ENCODE data around the gene DENND10.
A peak's percentile ranks its signal among the peaks of the same experiment; 100 is the strongest.
"Not testable (repeated sequence)": the region's sequence is repeated elsewhere in the genome, so short reads cannot be mapped to it uniquely, and the experiment has no call there.

Gene DENND10, protein sequence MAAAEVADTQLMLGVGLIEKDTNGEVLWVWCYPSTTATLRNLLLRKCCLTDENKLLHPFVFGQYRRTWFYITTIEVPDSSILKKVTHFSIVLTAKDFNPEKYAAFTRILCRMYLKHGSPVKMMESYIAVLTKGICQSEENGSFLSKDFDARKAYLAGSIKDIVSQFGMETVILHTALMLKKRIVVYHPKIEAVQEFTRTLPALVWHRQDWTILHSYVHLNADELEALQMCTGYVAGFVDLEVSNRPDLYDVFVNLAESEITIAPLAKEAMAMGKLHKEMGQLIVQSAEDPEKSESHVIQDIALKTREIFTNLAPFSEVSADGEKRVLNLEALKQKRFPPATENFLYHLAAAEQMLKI

DNA sequence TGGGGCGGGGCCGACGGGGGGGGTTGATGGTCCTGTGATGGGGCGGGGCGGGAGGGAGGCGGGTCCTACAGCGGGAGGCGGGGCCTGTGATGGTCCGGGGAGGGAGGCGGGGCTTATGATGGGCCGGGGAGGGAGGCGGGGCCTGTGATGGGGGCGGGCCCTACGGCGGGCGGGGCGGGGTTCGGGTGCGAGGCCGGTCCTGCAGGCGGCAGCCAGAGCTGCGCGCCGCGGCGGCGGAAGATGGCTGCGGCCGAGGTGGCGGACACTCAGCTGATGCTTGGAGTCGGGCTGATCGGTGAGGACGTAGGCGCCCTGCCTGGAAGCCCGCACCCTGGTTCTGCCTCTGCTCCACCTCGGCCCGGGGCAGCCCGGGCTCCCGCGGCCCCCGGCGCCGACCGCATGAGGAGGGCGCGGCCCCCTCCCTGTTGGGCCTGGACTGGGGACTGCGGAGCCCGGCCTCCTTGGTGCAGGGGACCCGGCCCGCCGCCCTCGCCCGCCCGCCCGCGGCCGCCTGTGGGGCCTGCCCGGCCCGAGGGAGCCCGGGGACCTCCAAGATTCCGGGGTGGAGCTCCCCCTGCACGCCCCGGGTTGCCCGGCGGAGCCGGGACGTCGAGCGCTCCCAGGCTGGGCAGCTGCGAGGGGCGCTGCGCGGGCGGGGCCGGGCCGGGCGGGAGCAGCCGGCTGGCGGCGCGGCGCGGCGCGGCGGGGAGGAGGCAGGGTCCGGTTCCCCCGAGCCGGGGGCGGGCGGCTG is at the start of gene DENND10:
Gene DENND10 (plus strand): TSS at position 211 of the 751 bp plus-strand sequence. CDS start 30 bp downstream, at position 241.
- peak; percentile 75 for DNase-seq

DNA sequence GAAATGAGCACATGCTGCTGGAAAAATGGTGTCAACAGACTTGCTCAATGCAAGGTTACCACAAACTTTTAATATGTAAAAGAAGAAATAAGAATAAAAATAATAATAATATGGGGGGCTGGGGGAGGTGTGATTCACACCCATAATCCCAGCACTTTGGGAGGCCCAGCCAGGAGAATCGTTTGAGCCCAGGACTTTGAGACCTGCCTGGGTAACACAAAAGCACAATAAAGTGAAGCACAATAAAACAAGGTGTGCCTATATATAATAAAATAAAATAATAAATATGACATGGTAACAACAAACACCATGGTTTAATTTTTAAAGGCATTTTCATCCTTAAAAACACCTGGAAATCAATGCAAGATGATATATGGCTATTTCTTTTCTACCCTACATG is 48.4 kb upstream of the DENND10 start:
- no peak for DNase-seq

DNA sequence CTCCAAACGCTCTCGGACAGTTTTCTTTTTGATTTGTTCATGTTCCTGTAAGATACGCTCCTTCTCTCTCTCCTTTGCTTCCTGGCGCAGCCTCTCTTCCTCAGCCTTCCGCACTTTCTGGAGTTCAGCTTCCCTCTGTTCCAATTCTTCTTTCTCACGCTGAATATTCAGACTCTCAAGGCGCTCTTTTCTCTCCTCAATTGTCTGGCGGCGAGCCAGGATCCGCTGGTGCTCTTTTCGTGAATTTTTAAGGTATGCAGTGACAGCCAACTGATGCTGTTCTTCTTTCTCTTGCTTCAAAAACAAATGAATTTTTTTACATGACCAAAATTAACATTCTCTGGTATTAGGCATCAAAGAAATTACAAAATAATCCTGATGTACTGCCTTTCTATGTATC is 45.9 kb upstream of the DENND10 start:
- no peak for DNase-seq

DNA sequence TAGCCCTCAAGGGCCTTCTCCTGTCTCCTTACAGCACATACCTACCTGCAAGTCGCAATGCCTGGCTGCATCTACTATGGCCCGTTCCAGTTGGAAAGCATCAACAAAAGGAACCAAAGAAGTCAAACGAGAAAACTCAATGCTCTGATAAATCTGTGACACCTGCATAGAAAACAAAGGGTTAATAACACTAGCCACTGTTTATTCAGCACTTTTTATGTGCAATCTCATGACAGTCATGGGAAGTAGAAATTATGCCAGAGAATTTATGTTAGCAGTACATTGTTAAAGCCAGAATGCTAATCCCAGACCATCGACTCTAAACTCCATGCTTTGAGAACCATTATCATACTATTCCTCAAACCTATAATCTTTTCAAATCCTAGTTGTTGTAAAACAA is 44.4 kb upstream of the DENND10 start:
- DNase-seq: no peak

DNA sequence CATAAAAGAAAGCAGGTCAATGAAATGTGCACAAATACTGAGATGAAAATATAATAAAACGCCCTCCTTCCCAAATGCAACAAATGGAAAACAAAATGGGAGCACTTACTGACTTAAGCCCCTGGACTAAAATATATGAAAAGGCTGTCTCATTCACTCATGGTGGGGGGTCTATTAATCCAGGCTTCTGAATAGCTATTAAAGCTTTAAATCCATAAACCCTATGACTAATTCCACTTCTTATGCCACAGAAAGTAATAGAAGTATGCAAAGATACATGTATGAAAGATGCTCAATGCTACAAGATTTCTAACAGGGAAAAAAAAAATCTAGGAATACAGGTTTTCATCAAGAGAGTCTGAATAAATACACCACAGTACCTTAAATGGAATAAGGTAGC is 43.8 kb upstream of the DENND10 start:
- no peak for DNase-seq

DNA sequence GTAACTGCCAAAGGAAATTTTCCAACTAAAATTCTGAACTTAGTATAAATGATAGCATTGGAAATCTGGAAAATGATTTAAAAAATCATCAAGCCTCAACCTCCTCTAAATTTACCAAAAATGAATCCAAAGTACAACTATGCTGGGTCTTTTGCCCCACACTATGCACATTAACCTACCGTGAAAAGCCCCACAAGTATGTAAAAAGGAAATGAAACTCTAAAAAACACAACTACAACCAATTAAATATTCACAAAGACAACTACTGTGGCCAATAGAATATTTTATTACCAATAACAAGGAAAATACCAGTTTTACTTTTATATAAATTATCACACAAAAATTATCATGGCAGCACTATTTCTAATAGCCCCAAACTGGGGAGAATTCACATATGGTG is 42.6 kb upstream of the DENND10 start:
- no peak for DNase-seq

DNA sequence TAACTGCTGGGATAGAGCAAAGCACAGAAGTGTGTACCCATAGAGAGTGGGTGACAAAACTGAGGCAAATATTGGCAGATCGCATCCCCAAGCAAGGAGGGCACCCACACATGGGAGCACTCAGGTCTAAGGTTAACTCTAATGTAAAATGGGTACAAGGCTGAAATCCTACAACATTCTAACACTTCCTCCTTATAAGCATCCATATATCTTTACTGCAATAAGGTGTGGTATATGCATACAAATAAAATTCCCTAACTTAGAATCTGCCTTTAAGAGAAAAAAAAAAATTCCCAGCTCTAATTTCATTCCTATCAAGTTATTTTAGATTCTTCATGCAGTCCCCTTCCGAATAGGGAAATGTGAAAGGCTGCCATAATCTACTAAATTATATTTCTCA is 42.0 kb upstream of the DENND10 start:
- no peak for DNase-seq

DNA sequence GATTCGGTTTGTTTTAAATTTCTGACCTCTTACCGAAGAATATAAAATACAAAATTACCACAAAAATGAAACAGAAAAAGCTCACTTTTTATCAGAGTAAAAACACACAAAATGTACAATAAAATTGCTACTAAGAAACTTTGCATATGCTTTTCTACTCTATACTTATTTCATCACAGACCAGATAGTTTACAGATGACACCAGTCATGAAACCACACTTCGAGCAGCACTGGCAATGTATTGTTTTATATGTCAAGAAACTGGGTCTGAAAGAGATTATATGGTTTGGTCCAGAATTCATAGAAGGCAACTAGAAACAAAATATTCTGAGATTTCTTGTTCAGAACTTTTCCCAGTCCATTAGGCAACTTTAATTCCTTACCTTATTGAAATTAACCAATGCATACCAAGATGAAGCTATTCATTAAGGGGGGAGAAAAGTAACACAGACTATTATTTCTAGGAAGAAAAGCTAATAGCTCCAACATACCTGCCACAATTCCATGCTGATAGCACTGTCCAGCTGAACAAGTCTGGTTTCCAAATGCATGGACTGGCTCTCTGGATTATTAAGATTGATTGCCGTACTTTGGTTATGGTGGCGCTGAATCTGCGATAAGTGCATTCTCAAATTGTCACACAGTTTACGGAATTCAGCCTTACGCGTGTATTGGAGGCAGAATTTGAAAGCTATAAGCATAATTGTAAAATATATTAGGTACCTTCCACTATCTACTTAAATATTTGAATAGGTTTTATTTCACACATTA is 33.3 kb upstream of the DENND10 start:
- no peak for DNase-seq

DNA sequence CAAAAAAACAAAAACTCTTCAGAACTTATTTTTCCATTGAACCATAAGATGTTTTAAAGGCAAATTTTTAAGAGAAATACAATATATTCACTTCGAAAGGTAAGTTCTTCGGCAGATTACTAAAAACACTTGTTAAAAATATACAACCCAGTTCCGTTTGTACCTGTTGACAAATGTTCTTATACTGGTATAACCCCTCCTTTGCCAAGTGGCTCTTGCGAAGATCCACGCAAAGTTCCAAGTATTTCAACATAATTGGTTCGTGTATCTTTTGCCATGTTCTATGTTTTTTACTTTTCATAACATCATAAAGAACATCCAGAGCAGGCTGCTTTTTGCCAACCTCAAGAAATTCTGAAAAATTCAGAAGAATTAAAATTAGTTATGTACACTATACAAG is 30.3 kb upstream of the DENND10 start:
- no peak for DNase-seq

DNA sequence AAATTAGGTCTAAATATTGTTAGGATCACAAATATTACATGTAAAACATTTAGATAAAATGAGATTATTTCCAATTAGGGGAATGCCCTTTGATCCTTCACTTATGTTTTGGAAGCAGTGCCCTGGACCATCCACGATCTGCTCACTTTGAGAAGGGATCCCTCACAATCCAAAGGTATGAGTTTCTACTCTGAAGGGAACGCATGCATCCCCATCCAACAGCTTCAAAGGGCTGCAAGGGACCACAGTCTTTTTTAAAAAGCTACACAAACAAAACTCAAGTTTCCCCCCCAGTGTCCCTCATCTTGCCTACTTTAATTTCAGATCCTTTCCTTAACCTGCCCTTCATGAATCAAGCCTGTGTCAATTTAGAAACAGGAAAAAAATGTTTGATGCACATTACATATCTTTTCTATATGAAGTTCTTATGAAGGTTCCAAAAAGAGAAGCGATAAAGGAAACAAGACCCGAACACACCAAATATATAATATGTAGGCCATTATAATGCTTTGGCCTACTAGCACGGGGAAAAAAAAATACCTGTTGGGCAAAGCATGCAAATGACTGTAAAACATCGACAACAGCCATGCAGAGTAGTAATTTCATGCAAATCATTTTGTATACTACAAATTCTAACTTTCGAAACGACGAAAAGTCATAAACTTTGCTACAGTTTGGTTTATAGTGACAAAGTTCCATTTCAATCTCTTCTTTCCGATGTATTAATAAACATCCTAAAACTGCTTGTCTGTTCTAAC is 25.3 kb upstream of the DENND10 start:
- DNase-seq: no peak

DNA sequence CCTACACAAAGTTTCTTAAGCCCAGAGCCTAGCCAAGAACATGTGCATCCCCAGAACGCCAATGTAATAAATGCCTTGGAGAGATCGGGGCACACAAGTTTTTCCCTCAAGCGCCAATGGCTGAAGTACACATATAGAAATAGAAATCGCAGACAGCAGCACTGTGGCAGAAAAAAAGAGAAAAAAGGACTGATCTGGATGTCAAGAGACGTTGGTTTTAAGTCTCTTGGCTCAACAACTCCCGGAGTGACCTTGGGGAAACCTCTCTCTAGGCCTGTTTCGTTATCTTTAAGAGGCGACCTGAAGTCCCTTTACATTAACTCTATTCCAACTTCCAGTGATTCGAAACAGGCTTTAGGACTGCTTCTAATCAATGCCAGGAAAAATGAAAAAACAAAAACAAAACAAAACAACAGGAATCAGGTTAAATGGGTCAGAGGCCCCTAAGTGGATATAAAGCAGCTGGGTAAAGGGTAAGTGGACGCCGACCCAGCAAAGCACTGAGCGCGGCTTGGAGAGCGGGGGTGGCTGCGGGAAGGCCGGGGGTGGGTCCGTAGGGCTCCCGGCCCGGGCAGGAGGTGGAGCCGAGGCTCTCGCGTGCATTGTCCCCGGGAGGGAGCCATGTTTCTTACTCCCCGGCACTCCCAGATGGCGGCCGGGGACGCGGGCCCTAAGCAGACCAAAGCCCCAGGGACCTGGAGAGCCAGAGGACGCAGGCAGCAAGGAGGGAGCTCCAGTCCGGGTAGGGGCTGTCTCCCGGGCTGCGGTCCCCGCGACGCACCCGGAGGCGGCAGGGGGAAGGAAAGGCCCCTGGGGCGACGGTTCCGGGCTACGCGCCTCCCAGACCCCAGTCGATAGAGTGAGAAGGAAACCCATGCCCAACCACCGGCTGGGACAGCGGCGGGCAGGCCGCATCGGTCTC is 24.1 kb upstream of the DENND10 start:
- DNase-seq: peak; percentile 69

DNA sequence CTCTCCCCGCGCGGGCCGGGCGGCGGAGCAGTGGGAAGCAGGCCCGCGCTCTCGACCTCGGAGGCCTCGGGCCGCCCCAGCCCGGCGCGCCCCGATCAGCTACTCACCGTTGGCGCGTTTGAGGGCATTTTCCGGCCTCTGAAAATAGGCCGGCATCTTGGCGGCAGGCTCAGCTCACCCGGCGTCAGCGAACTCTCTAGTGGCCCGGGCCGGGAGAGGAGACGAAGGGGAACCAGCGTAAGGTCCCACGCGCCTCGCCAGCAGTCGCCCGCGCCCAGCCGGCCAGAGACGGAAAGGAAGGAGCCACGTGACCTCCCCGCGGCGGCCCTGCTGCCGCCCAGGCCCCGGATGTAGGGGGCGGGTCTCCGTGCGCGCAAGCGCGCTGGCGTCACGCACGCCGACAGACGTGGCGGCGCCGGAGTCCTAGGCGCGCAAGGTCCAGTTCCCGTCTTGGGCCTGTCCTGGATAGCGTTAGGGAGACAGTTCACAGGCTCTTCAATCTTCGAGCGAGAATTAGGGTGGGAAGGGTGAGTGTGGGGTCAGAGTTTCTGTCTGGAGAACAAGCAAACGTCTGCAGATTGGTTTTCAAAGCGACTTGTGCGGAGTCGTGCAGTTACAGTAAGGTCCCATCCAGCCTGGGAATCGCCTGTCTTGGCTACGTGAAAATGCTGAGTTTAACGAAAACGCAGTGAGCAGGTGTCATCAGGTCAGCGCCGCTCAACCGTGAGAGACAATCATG is 23.2 kb upstream of the DENND10 start, which contains the start of gene EIF3A:
Gene EIF3A (minus strand): TSS at position 297 of the 739 bp plus-strand sequence. CDS start 141 bp downstream, at position 156.
- DNase-seq: peak; percentile 89

DNA sequence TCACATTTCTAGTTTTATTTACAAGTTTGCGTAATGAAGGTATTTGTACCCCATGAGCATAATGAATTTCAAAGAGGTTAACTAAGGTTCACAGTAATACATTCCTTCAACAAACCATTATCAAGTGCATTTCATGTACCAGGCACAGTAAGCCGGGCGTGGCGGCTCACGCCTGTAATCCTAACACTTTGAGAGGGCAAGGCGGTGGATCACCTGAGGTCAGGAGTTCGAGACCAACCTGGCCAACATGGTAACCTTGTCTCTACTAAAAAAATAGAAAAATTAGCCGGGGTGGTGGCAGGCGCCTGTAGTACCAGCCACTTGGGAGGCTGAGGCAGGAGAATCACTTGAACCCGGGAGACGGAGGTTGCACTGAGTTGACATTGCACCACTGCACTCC is 19.0 kb upstream of the DENND10 start:
- no peak for DNase-seq

DNA sequence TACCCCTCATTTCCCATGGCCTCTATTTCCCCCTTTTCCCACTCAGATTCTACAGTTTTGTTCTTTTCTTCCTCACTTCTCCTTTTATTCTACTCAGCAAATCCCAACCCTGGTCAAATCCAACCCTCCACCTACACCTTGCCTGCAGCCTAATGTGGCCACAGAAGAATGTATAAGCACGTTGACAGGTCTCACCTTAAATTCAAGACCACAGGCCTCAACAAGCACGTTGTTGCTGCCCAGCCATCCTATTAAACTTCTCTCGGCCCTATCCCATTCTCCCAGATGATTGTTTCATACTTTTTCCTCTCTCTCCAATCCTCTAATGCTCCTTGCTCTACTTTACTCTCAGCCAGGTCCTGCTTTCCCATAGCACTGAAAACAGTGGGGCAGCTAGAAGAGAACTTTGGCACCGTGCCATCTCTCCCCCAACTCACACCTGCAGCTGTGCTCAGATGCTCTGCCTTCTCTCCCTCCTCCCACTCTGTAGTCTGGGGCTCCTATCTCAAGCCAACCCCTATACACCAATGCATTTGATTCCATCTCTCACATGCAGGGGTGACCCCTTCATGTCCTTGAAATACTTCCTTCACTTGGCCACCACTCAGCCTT is 16.5 kb upstream of the DENND10 start:
- DNase-seq: no peak

DNA sequence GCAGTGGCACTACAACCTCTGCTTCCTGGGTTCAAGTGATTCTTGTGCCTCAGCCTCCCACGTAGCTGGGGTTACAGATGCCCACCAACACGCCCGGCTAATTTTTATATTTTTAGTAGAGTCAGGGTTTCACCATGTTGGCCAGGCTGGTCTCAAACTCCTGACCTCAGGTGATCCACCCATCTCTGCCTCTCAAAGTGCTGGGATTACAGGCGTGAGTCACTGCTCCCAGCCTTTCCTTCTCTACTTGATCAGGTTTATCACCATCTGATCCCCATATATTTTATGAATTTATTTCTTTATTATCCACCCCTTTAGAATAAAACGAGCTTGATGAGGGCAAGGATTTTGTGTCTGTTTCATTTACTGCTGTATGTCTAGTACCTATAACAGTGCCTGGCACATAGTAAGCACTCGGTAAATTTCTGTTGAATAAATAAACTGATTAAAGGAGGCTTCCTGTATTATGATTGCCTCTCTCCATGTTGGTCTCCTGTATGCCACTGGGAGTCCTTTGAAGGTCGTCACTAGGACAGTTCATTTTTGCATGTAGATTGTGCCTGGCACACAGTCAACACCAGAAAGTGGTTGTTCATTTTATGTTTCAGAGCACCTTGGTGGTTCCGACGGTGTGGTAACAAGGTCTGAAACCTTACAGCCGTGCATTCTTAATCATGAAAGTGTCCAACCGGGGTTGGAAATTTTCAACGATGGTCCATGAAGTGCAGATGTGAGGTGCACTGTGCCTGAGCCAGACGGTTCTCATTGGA is 13.7 kb upstream of the DENND10 start:
- DNase-seq: no peak

DNA sequence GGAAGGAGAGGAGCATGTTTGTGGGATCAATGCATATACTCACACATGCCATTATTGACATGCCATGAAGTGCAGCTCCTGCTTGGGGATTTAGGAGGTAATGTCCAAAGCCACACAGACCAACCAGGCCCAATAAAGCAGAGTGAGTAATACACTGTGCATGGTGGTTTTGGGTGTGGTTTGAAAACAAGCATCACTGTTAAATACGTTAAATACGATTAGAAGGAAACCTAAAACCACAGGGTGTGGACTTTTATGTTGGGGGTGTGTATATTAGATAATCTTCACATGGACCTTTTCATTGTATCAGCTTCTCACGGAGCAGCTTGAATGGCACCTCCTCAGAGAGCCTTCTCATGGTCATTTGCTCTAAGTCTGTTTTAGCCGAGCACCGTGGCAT is 12.9 kb upstream of the DENND10 start:
- DNase-seq: peak; percentile 70

DNA sequence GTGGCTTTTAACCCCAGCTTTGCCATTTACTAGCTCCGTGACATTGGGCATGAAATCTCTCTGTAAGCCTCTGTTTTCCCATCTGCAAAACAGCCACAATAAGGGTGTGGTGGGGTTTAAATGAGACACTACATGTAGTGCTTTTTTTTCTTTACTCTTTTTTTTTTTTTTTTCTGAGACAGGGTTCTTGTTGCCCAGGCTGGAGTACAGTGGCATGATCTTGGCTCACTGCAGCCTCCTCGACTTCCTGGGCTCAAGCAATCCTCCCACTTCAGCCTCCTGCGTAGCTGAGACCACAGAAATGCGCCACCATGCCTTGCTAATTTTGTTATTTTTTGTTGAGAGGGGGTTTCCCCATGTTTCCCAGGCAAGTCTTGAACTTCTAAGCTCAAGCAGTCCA is 8.3 kb upstream of the DENND10 start:
- no peak for DNase-seq

DNA sequence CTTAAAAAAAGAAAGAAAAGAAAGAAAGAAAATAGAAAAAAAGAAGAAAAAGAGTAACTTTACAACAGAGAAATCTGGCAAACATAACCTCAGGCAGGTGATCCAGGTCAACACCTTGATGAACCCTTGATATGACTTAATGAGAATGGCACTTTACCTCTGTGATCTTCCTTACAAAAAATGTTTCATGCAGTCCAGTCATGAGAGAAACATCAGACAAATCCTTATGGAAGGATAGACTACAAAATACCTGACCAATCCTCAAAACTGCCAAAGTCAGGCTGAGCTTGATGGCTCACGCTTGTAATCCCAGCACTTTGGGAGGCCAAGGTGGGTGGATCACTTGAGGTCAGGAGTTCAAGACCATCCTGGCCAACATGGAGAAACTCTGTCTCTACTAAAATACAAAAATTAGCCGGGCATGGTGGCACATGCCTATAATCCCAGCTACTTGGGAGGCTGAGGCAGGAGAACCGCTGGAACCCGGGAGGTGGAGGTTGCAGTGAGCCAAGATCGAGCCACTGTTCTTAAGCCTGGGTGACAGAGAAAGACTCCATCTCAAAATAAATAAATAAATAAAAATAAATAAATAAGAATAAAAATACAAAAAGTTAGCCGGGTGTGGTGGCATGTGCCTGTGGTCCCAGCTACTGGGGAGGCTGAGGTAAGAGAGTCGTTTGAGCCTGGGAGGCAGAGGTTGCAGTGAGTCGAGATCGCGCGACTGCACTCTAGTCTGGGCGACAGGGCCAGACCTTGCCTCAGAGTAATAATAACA is 7.1 kb upstream of the DENND10 start:
- DNase-seq: not testable (repeated sequence)

DNA sequence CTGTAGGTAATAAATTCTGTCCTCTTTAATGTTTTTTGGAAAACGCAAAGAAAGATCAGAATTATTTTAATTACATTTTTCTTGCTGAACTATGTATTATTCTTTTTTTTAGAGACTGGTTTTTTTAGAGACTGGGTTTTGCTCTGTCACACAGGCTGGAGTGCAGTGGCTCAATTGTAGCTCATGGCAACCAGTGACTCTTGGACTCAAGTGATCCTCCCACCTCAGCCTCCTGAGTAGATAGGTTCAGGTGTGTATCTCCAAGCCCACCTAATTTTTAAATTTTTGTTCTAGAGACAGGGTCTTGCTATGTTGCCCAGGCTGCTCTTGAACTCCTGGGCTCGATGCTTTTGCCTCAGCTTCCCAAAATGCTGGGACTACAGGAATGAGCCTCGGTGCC is 5.3 kb upstream of the DENND10 start:
- DNase-seq: no peak

All from fibroblast of upper back skin (primary cell).